ENCODE data around the gene SRRM2.
A peak's percentile ranks its signal among the peaks of the same experiment; 100 is the strongest.

Gene SRRM2

DNA sequence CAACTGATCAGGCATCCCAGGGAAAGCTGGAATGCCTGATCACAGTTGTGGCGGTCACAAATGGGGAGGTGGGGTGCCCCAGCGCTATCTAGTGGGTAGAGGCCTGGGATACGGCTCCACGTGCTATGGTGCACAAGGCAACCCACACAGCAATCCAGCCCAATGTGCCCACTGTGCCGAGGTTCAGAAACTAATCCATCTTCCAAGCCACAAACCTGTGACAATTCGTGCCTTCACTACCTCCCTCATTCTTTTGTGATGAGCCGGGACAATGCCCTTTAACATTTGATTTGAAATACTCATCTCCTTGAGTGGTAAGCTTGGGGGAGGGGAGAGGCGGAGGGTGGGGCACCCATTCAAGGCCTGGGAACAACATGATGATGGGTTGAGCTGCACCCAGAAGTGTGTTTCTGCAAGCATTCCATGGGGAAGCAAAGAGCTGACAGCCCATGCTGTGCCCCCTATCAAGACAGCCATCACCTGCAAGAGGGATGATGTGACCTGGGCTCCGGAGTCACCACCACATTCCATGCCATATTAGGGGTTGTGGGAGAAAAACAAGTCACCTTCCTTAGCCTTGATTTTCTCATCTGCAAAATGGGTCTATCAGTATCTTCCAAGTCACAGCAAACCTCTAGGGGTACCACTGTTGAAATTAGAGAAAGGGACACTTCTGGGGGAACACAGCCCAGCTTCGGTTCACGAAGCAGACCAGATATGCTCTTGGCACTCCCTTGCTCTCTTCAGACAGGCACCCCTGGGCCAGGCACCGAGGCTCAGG lies 20.9 kb downstream of the SRRM2 start:
- H3K4me3 ChIP-seq (ENCODE audit: low read depth, low read length) = no peak overlapping the region
- DNase-seq (ENCODE audit: low read depth) = no peak

DNA sequence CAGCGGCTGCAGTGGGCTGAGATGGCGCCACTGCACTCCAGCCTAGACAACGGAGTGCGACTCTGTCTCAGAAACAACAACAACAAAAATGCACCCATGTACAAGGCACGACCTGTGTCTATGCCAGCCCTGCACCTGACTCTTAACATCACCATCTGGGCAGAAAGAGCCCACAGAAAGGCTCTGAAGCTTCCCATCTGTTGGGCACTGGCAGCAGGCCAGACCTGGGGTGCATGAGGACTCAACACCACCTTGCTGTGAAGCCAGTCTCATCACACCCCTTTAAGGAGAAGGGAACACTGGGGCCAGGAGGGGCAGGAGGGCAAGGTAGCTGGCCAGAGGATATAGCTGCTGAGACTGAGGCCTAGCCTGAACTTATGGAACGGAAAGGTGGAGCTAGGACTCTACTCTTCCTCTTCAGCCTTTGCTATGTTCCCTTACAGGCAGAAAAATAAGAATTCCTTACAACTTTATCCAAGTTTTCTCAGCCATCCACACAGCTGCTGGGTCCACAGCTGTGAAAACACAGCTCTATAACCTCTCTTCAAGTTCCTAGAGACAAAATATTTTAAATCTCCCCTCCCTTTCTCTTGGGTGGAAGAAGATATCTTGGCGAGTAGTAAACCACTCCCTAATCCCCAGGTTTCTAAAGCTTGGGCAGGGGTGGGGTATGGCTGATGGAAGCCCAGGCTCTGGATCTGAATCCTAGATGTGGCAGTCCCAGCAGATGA lies 21.9 kb downstream of the SRRM2 start:
- H3K4me3 ChIP-seq (ENCODE audit: low read depth, low read length) = no peak overlapping the region
- no peak for DNase-seq (ENCODE audit: low read depth)

DNA sequence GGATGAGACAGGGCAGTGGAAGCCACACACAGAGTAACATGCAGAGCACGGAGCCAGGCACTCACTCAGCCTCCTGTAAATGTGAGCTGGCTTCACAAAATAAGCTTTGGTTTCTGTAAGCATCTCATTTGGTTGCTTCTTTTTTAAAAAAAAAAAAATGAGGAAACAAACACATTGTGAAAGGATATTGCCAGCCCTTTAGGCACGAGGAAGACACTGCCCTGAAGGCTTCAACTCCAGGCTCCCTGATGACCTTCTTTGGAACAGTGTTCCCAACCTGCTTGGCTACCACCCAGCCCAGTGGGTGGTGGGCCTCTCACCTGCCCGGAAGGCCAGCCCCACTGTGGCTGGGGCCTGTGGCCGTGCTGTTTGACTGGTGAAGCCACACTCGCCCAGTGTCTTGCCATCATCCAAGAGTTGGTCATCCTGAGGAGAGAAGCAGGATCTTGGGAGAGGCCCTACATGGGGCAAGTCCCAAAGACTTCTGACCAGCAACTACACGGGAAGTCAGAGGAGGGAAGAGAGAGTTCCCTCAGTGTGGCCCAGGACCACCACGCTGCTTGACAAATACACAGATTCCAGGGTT lies 22.8 kb downstream of the SRRM2 start:
- no peak for DNase-seq (ENCODE audit: low read depth)
- no peak overlapping the region for H3K4me3 ChIP-seq (ENCODE audit: low read depth, low read length)

DNA sequence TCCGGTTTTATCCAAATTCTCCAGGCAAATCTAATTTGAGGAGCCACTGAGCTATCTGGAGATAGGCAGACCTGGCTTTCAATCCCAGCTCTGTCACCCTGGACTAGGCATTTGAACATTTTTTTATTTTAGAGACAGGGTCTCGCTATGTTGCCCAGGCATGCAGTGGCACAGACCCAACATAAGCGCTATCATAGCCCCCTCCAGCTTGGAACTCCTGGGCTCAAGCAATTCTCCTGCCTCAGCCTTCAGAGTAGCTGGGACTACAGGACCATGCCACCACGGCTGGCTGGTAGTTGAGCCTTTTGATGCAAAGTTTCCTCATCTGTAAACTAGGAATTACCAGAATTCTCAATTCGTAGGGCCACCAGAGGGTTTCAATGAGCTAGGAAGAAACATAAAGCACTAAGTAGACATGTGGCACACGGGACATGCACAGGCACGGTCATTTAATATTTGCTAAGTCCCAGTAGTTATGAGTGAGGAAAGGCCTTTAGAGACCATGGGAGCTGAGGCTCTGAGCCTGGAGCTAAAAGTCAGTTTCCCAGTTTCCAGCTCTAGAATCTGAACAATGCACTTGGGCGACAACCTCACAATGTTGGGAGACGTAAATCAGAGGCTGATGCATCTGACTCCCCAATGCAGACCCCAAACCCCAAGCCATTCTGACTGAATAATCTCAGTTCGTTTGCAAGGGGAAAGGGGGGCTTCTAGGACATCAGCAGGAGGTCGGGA lies 23.5 kb downstream of the SRRM2 start:
- DNase-seq (ENCODE audit: low read depth) = no peak
- H3K4me3 ChIP-seq (ENCODE audit: low read depth, low read length) = peak overlapping the region; percentile 87

DNA sequence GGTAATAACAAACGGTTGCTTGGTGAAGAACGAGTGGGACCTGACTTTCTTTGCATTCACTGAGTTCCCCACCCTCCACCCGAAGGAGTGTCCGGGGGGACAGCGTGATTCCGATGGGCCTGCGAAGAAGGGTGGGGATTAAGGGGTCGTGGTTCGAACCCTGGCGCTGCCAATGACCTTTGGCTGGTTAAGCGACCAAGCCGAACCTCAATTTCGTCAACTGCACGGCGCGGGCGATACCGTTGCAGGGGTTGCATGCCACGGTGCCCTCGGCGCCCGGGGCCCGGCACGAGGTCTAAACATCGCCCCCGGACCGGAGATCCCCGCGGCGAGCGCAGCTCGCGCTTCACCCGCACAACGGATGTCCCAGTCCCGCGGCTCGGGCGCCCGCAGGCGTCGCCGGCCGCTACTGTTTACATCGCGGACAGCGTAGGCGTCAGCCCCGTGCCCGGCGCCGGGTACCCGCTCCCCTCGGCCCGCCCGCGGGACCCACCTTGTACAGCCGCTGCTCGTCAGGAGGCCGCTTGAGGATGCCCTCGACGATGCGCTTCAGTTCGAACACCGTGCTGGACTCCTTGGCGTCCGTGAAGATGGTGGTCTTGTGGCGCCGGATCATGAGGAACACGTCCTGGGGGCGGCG lies 24.2 kb downstream of the SRRM2 start:
- no peak for DNase-seq (ENCODE audit: low read depth)
- peak overlapping the region; percentile 87 for H3K4me3 ChIP-seq (ENCODE audit: low read depth, low read length)

DNA sequence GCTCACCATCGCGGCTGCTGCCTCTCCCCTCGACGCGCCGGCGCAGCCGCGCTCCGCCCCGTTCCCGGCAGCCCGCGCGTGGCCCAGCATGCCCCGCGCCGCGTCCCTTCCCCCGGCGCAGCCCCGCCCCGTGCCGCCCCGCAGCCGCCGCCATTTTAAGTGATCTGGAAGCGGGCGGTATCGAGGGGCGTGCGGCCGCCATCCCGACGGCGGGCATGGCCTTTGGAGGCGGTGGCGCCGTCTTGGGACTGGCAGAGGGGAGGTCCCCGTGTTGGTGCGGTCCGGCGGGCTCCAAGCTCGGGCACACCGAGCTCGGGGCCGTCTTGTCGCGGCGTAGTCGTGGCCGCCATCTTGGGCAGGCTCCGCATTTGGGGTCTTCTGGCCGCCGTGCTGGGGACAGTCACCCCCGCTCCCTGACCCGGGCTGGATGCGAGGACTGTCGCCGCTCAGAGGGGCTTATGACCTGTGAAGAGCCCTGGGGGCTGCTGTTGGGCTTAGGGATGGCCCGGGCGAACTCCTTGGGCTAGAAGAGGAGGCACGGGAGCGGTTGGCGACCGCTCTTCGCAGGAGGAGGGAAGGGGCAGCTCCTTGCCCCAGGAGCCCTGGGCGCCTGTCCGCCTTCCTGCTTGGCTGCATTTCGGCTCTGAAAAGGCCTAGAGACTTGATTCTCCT lies 24.9 kb downstream of the SRRM2 start, which contains the start of gene ELOB:
Gene ELOB (minus strand): TSS at position 50 of the 672 bp plus-strand sequence. CDS start 41 bp downstream, at position 9.
- DNase-seq (ENCODE audit: low read depth) = peak; percentile 36
- H3K4me3 ChIP-seq (ENCODE audit: low read depth, low read length) = peak within 1 kb of the TSS; percentile 87

DNA sequence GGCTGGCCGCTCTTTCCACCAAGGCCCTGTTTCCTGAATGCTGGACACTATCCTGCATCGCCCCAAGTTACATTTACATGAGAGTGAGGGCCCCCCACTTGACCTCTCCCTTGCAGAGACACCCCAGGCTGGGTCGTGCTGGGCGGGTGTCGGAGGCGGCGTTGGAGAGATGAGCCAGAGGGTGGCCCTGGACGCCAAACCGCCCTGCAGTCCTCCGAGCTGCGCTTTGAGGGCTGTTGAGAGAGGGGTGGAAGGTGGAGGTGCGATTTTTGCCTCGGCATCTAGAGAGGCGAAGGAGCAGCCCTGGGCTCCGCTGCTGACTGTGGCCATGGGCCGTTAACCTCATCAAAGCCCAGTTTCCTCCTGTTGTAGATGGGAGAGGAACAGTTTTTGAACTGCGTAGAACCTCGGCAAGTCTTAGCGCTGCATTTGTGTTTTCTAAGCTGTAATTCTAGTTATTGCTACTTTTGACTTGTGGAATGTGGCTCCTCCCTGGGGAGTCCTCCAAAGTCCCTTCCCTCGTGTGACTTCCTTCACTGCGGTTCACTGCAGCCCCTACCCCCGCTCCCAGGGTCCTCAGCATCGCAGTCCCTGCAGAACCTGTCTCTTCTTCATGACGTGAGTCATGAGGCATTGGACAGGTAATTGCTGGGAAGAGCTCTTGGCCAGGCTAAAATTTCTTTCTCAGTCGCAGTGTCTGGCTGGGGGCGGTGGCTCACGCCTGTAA lies 25.6 kb downstream of the SRRM2 start:
- DNase-seq (ENCODE audit: low read depth) = no peak
- peak overlapping the region; percentile 84 for H3K4me3 ChIP-seq (ENCODE audit: low read depth, low read length)

DNA sequence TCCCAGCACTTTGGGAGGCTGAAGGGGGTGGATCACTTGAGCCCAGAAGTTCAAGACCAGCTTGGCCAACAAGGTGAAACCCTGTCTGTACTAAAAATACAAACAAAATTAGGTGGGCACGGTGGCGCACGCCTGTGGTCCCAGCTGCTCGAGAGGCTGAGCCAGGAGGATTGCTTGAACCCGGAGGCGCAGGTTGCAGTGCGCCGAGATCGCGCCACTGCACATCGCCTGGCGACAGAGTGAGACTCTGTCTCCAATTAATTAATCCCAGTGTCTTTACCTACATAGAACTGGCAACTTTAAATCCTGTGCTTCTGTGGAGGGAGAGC lies 26.2 kb downstream of the SRRM2 start:
- H3K4me3 ChIP-seq (ENCODE audit: low read depth, low read length) = no peak overlapping the region
- no peak for DNase-seq (ENCODE audit: low read depth)

DNA sequence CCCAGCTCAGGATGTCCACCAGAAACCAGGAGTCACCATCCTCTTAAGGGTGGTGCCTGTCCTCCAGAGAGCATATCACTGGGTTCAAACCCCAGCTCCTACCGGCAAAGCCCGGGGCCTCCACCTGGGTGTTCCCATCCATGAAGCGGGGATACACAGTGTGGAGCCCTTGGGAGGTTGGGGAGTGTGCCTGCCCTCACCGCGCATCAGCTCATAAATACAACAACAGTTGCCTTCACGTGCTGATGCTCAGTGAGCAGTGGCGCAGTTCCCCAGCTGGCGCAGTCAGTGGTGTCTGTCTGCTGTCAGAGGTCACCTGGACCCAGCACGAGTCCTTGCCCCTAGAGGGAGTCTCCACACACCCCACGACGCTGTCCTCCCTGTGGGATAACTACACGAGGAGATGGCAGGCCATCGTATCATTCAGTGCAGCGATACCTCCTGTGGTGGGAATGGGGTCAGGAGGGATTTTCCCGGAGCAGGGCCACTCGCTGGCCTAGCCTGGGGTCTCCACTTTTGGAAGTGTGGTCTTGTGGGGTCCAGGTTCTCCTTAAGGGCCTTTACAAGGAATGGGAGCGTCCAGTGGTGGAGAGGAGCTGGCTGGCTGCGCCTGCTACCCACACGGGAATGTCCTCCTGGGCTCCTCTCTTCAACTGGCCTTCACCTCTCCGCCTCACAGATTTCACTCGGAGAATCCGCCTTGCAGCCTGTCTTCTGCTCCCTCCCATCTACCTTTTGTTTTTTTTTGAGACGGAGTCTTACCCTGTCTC lies 26.9 kb downstream of the SRRM2 start:
- no peak overlapping the region for H3K4me3 ChIP-seq (ENCODE audit: low read depth, low read length)
- DNase-seq (ENCODE audit: low read depth) = no peak

DNA sequence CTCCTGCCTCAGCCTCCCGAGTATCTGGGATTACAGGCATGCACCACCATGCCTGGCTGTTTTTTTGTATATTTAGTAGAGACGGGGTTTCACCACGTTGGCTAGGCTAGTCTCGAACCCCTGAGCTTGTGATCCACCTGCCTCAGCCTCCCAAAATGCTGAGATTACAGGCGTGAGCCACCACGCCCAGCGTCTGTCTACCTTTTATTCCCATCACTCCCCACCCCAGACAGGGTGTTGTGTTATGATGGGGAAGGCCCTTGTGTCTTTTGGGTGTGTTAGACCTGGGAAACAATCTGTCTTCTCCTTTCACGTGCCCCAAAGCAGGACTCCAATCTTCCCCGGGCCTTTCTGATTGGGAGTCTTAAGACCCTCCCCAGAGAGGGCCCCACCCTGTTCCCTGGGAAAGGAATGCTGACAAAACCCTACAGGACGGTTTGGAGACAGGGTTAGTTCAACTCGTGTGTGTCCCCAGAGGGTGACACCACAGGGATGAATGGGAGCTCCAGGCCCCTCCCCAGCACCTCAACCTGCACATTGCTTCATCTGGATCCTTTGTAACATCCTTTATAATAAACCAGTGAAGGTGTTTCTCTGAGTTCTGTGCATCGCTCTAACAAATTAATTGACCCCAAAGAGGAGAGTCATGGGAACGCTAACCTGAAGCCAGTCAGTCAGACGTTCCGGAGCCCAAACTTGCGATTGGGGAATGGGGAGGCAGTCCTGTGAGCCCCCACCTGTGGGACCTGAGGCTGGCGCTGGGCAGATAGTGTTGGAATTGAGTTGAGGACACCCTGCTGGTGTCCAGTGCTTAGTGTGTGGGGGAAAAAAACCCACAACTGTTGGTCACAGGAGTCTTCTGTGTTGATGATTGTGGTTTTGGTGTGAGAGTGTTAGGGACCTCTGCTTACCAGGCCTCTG lies 27.8 kb downstream of the SRRM2 start:
- no peak overlapping the region for H3K4me3 ChIP-seq (ENCODE audit: low read depth, low read length)
- DNase-seq (ENCODE audit: low read depth) = no peak

DNA sequence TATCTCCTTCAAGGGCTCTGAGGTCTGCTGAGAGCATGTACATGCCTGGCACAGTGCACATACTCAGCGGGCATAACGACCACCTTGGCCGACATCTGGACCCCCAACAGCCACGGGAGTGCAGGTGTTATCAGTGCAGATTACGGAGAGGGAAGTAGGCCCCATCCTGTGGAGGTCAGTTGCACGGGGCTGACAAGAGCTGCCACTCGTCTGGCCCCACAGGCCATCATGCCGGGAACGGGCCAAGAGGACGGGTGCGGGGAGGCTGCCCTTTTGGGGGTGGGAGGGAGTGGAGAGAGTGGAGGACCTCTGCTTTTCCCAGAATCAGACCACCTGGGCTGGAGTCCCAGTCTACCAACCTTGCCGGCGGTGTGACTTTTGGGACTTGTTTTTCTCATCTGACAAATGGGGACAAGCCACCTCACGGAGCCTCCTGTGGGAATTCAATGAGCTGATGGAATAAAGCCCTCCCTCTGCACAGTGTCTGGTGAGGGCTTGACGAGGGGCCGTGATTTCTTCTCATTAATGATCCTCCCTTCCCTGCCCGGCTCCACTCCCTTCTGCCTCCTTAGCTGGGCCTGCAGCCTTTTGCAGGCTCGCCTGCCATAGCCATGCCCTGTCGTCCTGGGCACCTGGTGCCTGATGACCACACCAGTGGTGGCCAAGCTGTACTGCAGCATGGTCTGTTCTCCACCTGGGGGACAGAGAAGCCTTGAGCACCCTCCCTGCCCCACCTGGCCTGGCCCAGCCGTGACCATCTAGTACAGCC lies 30.3 kb downstream of the SRRM2 start:
- no peak overlapping the region for H3K4me3 ChIP-seq (ENCODE audit: low read depth, low read length)
- no peak for DNase-seq (ENCODE audit: low read depth)

DNA sequence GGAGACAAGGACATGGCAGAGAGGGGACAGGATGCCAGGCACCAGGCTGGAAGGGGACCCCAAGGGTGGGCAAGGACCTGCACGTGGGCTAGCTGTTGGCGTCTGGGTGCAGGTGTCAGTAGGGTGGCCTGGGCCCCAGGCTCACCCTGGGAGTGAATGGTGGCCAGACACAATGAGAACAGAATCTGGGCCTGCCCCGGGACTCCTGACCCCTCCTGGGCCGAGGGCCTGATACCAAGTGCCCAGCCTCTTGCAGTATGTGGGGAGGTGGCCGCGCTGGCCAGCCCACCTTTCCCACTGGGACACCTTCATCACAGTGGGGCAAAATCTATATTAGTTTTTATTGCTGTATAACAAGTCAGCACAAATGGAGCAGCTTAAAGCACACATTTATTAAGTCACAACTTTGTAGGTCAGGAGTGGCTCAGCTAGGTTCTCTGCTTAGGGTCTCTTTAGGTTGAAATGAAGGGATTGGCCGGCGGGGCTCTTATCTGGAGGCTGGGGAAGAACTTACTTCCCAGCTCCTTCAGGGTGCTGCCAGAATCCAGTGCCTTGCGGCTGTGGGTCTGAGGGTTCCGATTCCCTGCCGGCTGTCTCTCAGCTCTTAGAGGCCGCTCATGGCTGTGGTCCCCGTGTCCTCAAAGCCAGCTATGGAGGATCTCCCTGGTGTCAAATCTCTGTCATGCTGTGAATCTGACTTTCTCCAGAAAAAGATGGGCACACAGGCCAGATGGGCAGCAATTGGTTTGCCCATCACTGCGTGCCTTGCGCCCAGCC lies 31.3 kb downstream of the SRRM2 start:
- DNase-seq (ENCODE audit: low read depth) = no peak
- H3K4me3 ChIP-seq (ENCODE audit: low read depth, low read length) = no peak overlapping the region

DNA sequence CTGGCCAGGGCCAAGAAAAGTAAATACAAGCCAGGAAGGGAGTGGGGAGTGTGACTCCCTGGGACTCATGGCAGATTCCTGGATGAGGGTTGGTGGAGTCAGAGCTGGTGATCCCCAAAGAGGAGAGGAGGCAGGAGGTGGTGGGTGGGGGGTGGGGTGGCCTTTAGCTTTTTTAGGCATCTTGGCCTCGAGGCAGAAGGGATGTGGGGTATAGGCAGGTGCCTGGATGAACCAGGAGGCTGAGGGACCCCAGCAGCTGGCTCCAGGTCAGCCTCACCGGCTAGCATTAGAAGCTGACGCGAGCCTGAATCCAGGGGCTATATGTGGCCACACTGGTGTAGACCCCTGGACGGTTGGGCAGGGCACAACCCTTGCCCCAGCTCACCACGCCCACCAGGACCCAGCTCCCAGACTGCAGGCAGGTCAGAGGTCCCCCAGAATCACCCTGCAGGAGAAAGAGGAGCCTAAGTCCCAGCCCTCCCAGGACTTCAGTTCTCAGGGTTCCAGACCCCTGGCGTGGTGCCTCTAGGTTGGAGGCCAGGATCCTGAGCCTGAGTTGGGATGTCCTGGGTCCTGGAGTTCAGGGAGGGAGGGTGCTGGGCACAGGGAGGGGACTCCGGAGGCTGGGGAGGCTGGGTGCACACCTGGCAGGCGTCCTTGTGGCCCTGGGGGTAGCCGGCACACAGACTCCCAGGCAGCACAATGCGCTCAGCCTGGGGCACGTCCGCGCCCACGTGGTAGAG lies 32.1 kb downstream of the SRRM2 start:
- H3K4me3 ChIP-seq (ENCODE audit: low read depth, low read length) = no peak overlapping the region

DNA sequence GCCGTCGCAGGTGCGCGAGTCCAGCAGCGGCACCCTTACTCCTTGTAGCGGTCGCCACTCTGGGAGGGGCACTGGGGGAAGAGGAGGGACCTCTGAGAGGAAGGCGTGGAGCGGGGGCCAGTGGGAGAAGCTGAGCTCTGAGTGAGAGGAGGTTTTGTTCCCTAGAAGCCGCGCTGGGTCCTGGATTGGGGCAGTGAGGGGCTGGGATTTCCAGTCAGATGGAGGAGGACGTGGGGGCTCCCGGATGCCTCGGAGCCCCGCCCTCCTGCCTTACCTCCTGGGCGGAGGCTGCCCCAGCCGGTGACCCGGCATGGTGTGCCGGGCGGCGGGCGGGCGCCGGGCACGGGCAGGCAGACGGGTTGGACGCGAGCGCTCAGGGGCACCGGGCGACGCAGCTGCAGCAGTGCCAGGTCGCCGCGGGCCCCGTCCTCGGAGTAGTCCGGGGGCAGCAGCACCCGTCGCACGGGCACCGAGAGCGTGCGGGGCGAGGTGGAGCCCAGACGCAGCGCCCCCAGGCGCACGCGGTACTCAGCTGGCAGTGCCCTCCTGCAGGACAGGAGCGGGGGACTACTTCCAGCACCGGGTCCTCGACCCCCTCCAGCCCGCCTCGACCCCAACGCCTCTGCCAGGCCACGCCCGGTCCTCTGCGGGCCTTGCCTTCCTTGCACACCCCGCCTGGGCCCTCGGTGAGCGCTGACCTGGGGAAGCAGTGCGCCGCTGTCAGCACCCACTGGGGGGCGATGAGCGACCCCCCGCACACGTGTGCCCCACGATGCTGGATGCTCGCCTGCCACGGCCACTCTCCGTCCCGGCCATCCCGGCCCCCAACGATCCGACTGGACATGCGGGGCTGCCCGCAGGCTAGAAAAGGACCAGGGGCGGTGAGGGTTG lies 32.9 kb downstream of the SRRM2 start:
- no peak overlapping the region for H3K4me3 ChIP-seq (ENCODE audit: low read depth, low read length)
- DNase-seq (ENCODE audit: low read depth) = no peak

More for the DNA sequence above, 32.1 kb downstream of the SRRM2 start:
- no peak for DNase-seq (ENCODE audit: low read depth)
